GM21515 (cell line): ENCODE measurements around the gene CTNNA2.

Experiments used
- ATAC-seq: cut with Tn5 transposase; IDR thresholded peaks from one replicate; pipeline ENCODE4 v1.9.1; 2021; ENCODE audit not compliant: unreplicated experiment

The CTNNA2 gene

GRCh38 chr2:79780781-79781180 lies 267.9 kb downstream of the CTNNA2 start:
- ATAC-seq: no peak

- no peak for ATAC-seq
These were observed 270.0 kb downstream of the CTNNA2 start for GRCh38 chr2:79782576-79783452.

- no peak for ATAC-seq
These were observed 276.3 kb downstream of the CTNNA2 start for GRCh38 chr2:79788952-79789651.

GRCh38 chr2:79789811-79790210 lies 277.0 kb downstream of the CTNNA2 start:
- no peak for ATAC-seq

GRCh38 chr2:79792090-79792489 lies 279.2 kb downstream of the CTNNA2 start:
- no peak for ATAC-seq

GRCh38 chr2:79793006-79793405 lies 280.2 kb downstream of the CTNNA2 start:
- no peak for ATAC-seq

GRCh38 chr2:79796641-79797040 lies 283.8 kb downstream of the CTNNA2 start:
- ATAC-seq: no peak

- no peak for ATAC-seq
These were observed 285.9 kb downstream of the CTNNA2 start for GRCh38 chr2:79798776-79799175.

GRCh38 chr2:79799729-79800128 lies 286.9 kb downstream of the CTNNA2 start:
- no peak for ATAC-seq

GRCh38 chr2:79801082-79801481 lies 288.2 kb downstream of the CTNNA2 start:
- no peak for ATAC-seq

GRCh38 chr2:79817288-79817687 lies 304.4 kb downstream of the CTNNA2 start:
- no peak for ATAC-seq

GRCh38 chr2:79820281-79820680 lies 307.4 kb downstream of the CTNNA2 start:
- ATAC-seq: no peak

GRCh38 chr2:79822136-79822535 lies 309.3 kb downstream of the CTNNA2 start:
- ATAC-seq: no peak

GRCh38 chr2:79824086-79824786 lies 311.4 kb downstream of the CTNNA2 start:
- ATAC-seq: no peak

- ATAC-seq: no peak
These were observed 315.0 kb downstream of the CTNNA2 start for GRCh38 chr2:79827881-79828280.

GRCh38 chr2:79830501-79830900 lies 317.6 kb downstream of the CTNNA2 start:
- no peak for ATAC-seq

- ATAC-seq: no peak
These were observed 319.1 kb downstream of the CTNNA2 start for GRCh38 chr2:79831961-79832360.

GRCh38 chr2:79832511-79833234 lies 319.8 kb downstream of the CTNNA2 start:
- no peak for ATAC-seq

GRCh38 chr2:79833235-79833878 lies 320.5 kb downstream of the CTNNA2 start:
- ATAC-seq: no peak

- no peak for ATAC-seq
These were observed 323.1 kb downstream of the CTNNA2 start for GRCh38 chr2:79835911-79836310.

- no peak for ATAC-seq
These were observed 331.2 kb downstream of the CTNNA2 start for GRCh38 chr2:79844011-79844410.
